DND-41 (cell line): ENCODE measurements around the gene PLEKHA6.

Experiments used
- ATAC-seq: fragments of 200-7000 bp; cut with Tn5 transposase; 3 replicates; pipeline ENCODE4 v1.9.1; 2021; ENCODE audit warnings: low read depth; ENCODE audit not compliant: insufficient read depth
- DNase-seq: peaks from one replicate; pipeline ENCODE4 v3.0.0-alpha.2; 2020
- H2AFZ ChIP-seq: 2 replicates; pipeline ENCODE4 v1.6.0; 2012; ENCODE audit warnings: low read depth, low read length
- H3K27ac ChIP-seq: 2 replicates; pipeline ENCODE4 v1.5.1; 2012; ENCODE audit warnings: low read length, inconsistent platforms
- H3K27me3 ChIP-seq: fragments of 200-600 bp; sonication (generic); 2 replicates; pipeline ENCODE4 v1.6.0; 2012; ENCODE audit warnings: low read length, mild to moderate bottlenecking, inconsistent platforms; ENCODE audit not compliant: insufficient read depth, poor library complexity
- H3K36me3 ChIP-seq: 2 replicates; pipeline ENCODE4 v1.5.1; 2012; ENCODE audit warnings: low read length, inconsistent platforms; ENCODE audit not compliant: insufficient read depth
- H3K4me1 ChIP-seq: 2 replicates; pipeline ENCODE4 v1.5.1; 2012; ENCODE audit warnings: mild to moderate bottlenecking, low read length; ENCODE audit not compliant: insufficient read depth
- H3K4me2 ChIP-seq: 2 replicates; pipeline ENCODE4 v1.6.0; 2012; ENCODE audit warnings: mild to moderate bottlenecking, moderate library complexity, low read length, inconsistent platforms; ENCODE audit not compliant: insufficient read depth
- H3K4me3 ChIP-seq, 2 experiments: fragments of 200-600 bp in 1 of 2; shearing (Covaris generic) in 1 of 2; 2 replicates each; pipeline ENCODE4 v1.5.1; 2012 to 2016; ENCODE audit warnings: inconsistent platforms in 2 of 2, low read length in 2 of 2, mild to moderate bottlenecking in 2 of 2, low read depth in 1 of 2, moderate library complexity in 1 of 2
- H3K79me2 ChIP-seq: 2 replicates; pipeline ENCODE4 v1.6.0; 2012; ENCODE audit warnings: low read length, inconsistent platforms; ENCODE audit not compliant: insufficient read depth
- H3K9ac ChIP-seq: 2 replicates; pipeline ENCODE4 v1.6.0; 2012; ENCODE audit warnings: low read depth, mild to moderate bottlenecking, inconsistent platforms, low read length, moderate library complexity
- H3K9me3 ChIP-seq: 2 replicates; pipeline ENCODE4 v1.5.1; 2012; ENCODE audit warnings: low read length, moderate library complexity, mild to moderate bottlenecking, inconsistent platforms; ENCODE audit not compliant: insufficient read depth, severe bottlenecking
- H4K20me1 ChIP-seq: 2 replicates; pipeline ENCODE4 v1.6.0; 2012; ENCODE audit warnings: low read length; ENCODE audit not compliant: insufficient read depth
- EZH2 ChIP-seq: IDR thresholded peaks from 3 replicates; pipeline ENCODE4 v1.6.1; 2012; ENCODE audit warnings: borderline replicate concordance, low read depth, mild to moderate bottlenecking, moderate library complexity, low read length, inconsistent platforms; ENCODE audit not compliant: severe bottlenecking
- TF ChIP-seq, protein P1 (sequence below): IDR thresholded peaks from 2 replicates; pipeline ENCODE4 v1.5.1; 2012; ENCODE audit warnings: borderline replicate concordance, low read length, moderate library complexity, mild to moderate bottlenecking; ENCODE audit not compliant: poor library complexity, severe bottlenecking; ENCODE audit errors: extremely low read depth

Gene PLEKHA6

DNA sequence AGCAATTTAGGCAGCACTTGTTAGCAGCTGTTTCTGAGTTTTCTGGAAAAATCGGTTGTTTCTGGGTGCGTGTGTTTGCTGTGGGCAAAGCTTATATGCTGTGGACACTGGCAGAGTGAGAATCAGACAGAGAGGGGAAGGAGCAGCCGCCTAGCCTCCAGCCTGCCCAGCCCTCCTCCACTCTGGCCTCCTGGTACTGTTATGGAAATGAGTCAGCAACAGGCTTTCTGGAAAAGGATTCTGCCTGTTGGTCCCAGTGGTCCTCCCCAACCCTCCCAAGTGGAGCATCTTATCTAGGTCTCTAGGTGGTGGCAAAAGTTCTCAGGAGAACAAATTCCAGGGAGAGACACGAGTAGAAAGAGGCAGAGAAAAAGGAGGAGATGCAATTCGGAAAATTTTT lies 103.8 kb downstream of the PLEKHA6 start:
- H3K9ac ChIP-seq: no peak overlapping the region

DNA sequence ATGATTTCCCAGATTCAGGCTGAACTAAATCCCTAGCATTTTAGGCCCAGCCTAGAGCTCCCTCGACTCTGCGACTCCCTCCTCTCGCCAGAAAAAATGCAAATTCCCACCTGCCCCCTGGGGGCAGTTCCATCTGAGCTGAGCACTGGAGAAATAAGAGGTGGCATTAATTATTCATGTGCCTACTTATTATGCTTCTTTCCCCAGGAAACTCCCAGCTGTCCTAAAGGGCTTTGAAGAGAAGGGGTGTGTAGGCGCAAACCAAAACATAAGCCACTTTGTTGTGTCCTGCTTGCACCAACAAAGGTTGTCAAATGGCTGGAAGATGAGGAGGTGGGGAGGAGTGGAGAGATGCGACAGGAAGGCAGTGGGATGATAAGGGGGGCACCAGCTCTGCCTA lies 104.5 kb downstream of the PLEKHA6 start:
- Histone ChIP-seq H3K4me1 (no peaks in the 10 kb centered on the region), H3K9ac (no peak overlapping the region), H2AFZ (no peak overlapping the region), H3K4me2 (no peak overlapping the region), H3K9me3 (no peaks in the 10 kb centered on the region), H3K79me2 (no peaks in the 10 kb centered on the region), H4K20me1 (peaks cover 6% of the 10 kb centered on the region; the same call in 1 of the 2 replicates), H3K27me3 (peaks cover 20% of the 10 kb centered on the region), H3K27ac (no peak overlapping the region), H3K36me3 (no peaks in the 10 kb centered on the region), H3K4me3 (no peak overlapping the region)
- TF ChIP-seq EZH2: no peak
- TF ChIP-seq, protein P1, sequence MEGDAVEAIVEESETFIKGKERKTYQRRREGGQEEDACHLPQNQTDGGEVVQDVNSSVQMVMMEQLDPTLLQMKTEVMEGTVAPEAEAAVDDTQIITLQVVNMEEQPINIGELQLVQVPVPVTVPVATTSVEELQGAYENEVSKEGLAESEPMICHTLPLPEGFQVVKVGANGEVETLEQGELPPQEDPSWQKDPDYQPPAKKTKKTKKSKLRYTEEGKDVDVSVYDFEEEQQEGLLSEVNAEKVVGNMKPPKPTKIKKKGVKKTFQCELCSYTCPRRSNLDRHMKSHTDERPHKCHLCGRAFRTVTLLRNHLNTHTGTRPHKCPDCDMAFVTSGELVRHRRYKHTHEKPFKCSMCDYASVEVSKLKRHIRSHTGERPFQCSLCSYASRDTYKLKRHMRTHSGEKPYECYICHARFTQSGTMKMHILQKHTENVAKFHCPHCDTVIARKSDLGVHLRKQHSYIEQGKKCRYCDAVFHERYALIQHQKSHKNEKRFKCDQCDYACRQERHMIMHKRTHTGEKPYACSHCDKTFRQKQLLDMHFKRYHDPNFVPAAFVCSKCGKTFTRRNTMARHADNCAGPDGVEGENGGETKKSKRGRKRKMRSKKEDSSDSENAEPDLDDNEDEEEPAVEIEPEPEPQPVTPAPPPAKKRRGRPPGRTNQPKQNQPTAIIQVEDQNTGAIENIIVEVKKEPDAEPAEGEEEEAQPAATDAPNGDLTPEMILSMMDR: no peak
- ATAC-seq (no peak), DNase-seq (no peak)

More for the DNA sequence above, 103.8 kb downstream of the PLEKHA6 start:
- Histone ChIP-seq H3K27ac (no peak overlapping the region), H3K4me1 (no peaks in the 10 kb centered on the region), H3K4me3 (no peak overlapping the region), H4K20me1 (peaks cover 6% of the 10 kb centered on the region; the same call in 1 of the 2 replicates), H3K9me3 (no peaks in the 10 kb centered on the region), H3K4me2 (no peak overlapping the region), H2AFZ (no peak overlapping the region), H3K36me3 (no peaks in the 10 kb centered on the region), H3K27me3 (peaks cover 13% of the 10 kb centered on the region), H3K79me2 (no peaks in the 10 kb centered on the region)
- DNase-seq (no peak), ATAC-seq (no peak)
- TF ChIP-seq EZH2: no peak
- TF ChIP-seq, protein P1: no peak

DNA sequence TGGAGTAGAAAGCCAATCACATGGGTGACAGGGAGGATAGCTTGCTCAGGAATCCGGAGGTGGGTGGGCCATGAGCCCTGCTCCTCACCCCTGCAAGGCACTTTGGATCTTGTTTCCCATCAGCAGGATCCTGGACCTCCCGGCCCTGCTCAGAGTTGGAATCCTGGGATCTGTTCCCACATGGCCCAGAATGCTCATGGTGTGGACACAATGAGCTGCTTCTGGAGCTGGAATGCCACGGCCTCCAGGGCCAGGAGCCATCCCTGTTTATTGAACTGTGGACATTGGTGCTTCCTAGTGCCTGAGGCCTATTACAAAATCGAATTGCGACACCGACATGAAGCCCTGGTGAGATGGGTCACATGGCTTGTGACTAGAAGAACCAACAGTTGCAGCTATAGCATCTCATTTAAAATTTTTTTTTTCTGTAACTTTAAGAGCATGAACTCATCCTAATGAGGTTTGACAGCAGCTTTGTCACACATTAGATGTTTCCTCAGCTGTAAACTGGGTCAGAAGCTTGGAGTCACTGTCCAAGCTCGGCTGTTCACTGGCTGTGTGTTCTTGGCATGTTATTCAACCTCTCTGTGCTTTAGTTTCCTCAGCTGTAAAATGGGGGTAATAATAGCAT lies 105.6 kb downstream of the PLEKHA6 start:
- ATAC-seq: no peak
- Histone ChIP-seq H3K36me3 (no peaks in the 10 kb centered on the region), H2AFZ (no peak overlapping the region), H3K4me3 (no peak overlapping the region), H3K9ac (no peak overlapping the region), H3K79me2 (no peaks in the 10 kb centered on the region), H4K20me1 (peaks cover 9% of the 10 kb centered on the region; the same call in 1 of the 2 replicates), H3K4me1 (no peaks in the 10 kb centered on the region), H3K9me3 (no peaks in the 10 kb centered on the region), H3K27ac (no peak overlapping the region), H3K4me2 (no peak overlapping the region), H3K27me3 (peaks cover 26% of the 10 kb centered on the region)
- TF ChIP-seq, protein P1: no peak
- TF ChIP-seq EZH2: no peak
- DNase-seq: no peak
